ENCODE results near the gene DHODH.

The DHODH gene

DNA sequence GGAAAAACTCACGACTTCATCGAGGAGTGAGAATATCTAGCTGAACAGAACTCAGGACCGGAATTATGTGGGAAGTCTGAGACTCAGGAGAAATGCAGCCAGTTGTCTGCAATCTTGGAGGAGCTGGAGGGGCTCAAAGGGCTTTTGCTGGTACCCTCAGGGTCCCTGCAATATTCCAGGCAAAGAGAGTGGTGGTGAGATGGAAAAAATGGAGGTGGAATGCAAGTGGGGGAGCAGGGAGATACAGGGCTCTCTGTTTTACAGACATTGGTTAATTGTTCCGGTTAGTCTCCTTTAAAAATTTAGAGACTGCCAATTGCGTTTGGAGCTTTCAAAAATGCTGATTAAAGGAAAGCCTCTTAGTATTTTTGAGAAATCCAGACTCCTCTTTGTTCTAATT, 27.6 kb downstream of the DHODH start:
- TF ChIP-seq, protein P1, sequence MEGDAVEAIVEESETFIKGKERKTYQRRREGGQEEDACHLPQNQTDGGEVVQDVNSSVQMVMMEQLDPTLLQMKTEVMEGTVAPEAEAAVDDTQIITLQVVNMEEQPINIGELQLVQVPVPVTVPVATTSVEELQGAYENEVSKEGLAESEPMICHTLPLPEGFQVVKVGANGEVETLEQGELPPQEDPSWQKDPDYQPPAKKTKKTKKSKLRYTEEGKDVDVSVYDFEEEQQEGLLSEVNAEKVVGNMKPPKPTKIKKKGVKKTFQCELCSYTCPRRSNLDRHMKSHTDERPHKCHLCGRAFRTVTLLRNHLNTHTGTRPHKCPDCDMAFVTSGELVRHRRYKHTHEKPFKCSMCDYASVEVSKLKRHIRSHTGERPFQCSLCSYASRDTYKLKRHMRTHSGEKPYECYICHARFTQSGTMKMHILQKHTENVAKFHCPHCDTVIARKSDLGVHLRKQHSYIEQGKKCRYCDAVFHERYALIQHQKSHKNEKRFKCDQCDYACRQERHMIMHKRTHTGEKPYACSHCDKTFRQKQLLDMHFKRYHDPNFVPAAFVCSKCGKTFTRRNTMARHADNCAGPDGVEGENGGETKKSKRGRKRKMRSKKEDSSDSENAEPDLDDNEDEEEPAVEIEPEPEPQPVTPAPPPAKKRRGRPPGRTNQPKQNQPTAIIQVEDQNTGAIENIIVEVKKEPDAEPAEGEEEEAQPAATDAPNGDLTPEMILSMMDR (IDR thresholded peaks at IDR 0.05; ENCODE audit: low read depth, low read length), result no peak
- H3K4me3 ChIP-seq (ENCODE audit: low read depth, low read length), result no peak overlapping the region
- DNase-seq (ENCODE audit: low read depth, low spot score), result no peak
- in situ Hi-C loops (cut with HindIII; ENCODE audit: low sequenced_read_pairs), result no loop called here

DNA sequence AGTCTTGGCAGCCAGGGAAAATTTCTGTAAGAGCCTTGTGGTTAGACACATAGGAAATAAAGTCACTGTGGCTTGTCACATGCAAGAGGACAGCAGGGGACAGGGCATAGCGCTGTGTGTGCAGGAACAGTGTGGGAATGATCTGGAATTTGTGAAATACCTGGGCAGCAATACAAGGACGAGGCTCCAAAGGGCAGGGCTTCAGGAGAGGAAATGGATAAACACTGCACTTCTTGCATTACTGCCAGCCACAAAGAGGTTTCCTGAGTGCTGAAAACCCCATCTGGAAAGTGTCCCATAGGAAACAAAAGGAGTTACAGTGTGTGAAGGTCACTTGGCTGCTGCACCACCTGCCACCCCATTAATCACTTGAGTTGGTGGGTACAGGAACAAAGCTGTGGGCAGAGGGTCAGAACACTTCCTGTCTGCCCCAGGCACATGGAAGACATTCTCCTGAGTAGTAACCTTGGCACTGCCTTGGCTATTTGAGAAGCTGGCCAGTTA, 33.7 kb downstream of the DHODH start:
- DNase-seq (ENCODE audit: low read depth, low spot score), result peak; percentile 48
- TF ChIP-seq, protein P1 (IDR thresholded peaks at IDR 0.05; ENCODE audit: low read depth, low read length), result no peak
- no peak overlapping the region for H3K4me3 ChIP-seq (ENCODE audit: low read depth, low read length)
- in situ Hi-C loops (cut with HindIII; ENCODE audit: low sequenced_read_pairs), result no loop called here

DNA sequence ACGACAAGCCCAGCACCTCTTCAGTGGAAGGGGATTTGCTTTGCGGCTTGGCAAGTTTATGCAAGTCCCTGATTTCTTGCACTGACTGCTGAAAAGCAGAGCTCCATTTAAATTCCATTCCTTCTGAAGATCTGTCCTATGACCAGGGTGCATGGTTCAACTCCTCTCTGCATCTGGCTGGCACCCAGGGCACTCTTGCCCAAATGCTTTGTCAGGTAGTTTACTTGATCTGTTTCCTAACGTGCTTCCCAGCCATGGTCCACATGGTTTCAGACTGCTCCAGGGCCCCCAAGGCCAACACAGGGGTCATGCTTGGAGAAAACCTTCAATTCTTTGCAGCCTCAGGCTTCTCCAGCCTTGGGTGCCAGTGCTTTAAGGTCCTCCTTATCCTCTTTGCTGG, 34.5 kb downstream of the DHODH start:
- no peak overlapping the region for H3K4me3 ChIP-seq (ENCODE audit: low read depth, low read length)
- in situ Hi-C loops (cut with HindIII; ENCODE audit: low sequenced_read_pairs), result no loop called here
- DNase-seq (ENCODE audit: low read depth, low spot score), result no peak
- TF ChIP-seq, protein P1 (IDR thresholded peaks at IDR 0.05; ENCODE audit: low read depth, low read length), result no peak

DNA sequence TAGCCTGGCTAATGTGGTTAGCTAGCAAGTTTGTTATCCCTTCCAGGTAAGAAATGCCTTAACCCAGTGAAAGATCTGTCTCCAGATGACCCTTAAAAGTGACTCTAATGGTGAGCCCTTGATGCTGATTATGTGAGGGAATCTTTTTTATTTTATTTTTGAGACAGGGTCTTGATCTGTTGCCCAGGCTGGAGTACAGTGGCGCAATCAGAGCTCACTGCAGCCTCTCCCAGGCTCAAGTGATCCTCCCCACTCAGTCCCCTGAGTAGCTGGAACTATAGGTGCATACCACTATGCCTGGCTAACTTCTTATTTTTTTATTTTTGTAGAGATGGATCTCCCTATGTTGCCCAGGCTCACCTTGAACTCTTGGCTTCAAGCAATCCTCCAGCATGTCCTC, 35.0 kb downstream of the DHODH start:
- no peak for DNase-seq (ENCODE audit: low read depth, low spot score)
- TF ChIP-seq, protein P1 (IDR thresholded peaks at IDR 0.05; ENCODE audit: low read depth, low read length), result no peak
- no peak overlapping the region for H3K4me3 ChIP-seq (ENCODE audit: low read depth, low read length)
- in situ Hi-C loops (cut with HindIII; ENCODE audit: low sequenced_read_pairs), result no loop called here

DNA sequence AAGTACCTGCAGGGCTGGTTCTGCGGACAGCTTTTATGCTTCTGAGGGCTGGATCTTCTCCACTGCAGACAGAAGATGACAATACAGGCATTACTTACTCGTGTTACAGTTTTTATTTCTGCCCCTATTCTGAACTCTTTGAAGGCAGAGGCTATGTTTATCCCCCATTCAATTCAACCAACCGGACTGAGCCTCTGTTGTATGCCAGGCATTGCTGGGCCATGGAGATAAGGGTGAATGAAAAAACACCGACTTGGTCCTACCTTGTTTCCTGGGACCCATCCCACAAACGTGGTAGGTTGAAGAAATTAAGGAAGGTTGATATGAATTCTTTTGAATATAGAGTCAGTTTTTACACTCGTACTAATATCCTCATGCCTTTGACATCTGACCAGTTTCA, 35.8 kb downstream of the DHODH start:
- DNase-seq (ENCODE audit: low read depth, low spot score), result no peak
- H3K4me3 ChIP-seq (ENCODE audit: low read depth, low read length), result no peak overlapping the region
- TF ChIP-seq, protein P1 (IDR thresholded peaks at IDR 0.05; ENCODE audit: low read depth, low read length), result no peak
- in situ Hi-C loops (cut with HindIII; ENCODE audit: low sequenced_read_pairs), result no loop called here

DNA sequence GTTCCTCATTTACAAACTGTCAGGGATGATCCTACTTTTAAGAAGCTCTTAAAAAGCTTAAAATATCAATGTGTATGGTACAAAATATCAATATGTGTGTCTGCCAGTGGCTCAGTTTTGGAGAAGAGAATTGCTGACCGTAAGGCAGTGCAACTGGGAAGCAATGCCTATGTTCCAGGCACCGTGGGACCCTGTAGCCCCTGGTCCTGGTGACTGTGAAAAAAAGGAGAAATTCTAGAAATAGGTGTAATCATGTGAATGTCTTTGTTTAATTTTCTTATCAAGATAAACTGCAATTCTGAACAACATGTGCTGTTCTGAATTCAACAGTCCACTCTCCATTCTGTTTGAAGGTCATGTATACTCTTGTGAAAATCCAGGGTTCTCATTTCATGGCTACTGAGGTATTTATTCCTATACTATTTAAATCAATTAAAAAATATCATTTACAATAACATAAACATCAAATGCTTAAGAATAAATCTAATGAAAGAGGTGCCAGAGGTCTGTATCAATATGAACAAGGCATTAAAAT, 36.3 kb downstream of the DHODH start:
- TF ChIP-seq, protein P1 (IDR thresholded peaks at IDR 0.05; ENCODE audit: low read depth, low read length), result no peak
- no peak for DNase-seq (ENCODE audit: low read depth, low spot score)
- H3K4me3 ChIP-seq (ENCODE audit: low read depth, low read length), result no peak overlapping the region
- in situ Hi-C loops (cut with HindIII; ENCODE audit: low sequenced_read_pairs), result no loop called here
